HG03045 (cell line): ENCODE data around the gene TPGS2.
"Not testable (repeated sequence)": the region's sequence is repeated elsewhere in the genome, so short reads cannot be mapped to it uniquely, and the experiment has no call there.

Experiments used
- ATAC-seq: cut with Tn5 transposase; IDR thresholded peaks from one replicate; pipeline ENCODE4 v1.9.1; 2021; ENCODE audit warnings: mild to moderate bottlenecking, moderate library complexity; ENCODE audit not compliant: unreplicated experiment

The TPGS2 gene

GRCh38 chr18:36828630-36829361 is at the start of gene TPGS2, which contains the start of gene KIAA1328:
Gene TPGS2 (minus strand): TSS chr18:36829002. CDS start chr18:36828767, 235 bp downstream.
Gene KIAA1328 (plus strand): TSS chr18:36829127. CDS start chr18:36829139, 12 bp downstream.
- peak; percentile 96 for ATAC-seq

- not testable (repeated sequence) for ATAC-seq
Measured at GRCh38 chr18:36873826-36874225, 45.0 kb upstream of the TPGS2 start.

- no peak for ATAC-seq
Measured at GRCh38 chr18:36872329-36872728, 43.5 kb upstream of the TPGS2 start.

- no peak for ATAC-seq
Measured at GRCh38 chr18:36871801-36872200, 43.0 kb upstream of the TPGS2 start.

- no peak for ATAC-seq
Measured at GRCh38 chr18:36867056-36867455, 38.3 kb upstream of the TPGS2 start.

GRCh38 chr18:36862182-36862581 is 33.4 kb upstream of the TPGS2 start:
- ATAC-seq, result no peak

- ATAC-seq, result no peak
Measured at GRCh38 chr18:36856815-36857214, 28.0 kb upstream of the TPGS2 start.

- ATAC-seq, result no peak
Measured at GRCh38 chr18:36851202-36851590, 22.4 kb upstream of the TPGS2 start.

GRCh38 chr18:36850527-36851201 is 21.9 kb upstream of the TPGS2 start:
- no peak for ATAC-seq

GRCh38 chr18:36849288-36850006 is 20.6 kb upstream of the TPGS2 start:
- no peak for ATAC-seq

GRCh38 chr18:36848609-36849008 is 19.8 kb upstream of the TPGS2 start:
- no peak for ATAC-seq

GRCh38 chr18:36843784-36844183 is 15.0 kb upstream of the TPGS2 start:
- ATAC-seq, result no peak

GRCh38 chr18:36843199-36843598 is 14.4 kb upstream of the TPGS2 start:
- no peak for ATAC-seq

GRCh38 chr18:36839835-36840234 is 11.0 kb upstream of the TPGS2 start:
- no peak for ATAC-seq

GRCh38 chr18:36835927-36836326 is 7.1 kb upstream of the TPGS2 start:
- ATAC-seq, result no peak

GRCh38 chr18:36833120-36833519 is 4.3 kb upstream of the TPGS2 start:
- ATAC-seq, result no peak

GRCh38 chr18:36831139-36831538 is 2.3 kb upstream of the TPGS2 start:
- ATAC-seq, result no peak

GRCh38 chr18:36830158-36830495 is 1.3 kb upstream of the TPGS2 start:
- no peak for ATAC-seq

- ATAC-seq, result no peak
Measured at GRCh38 chr18:36829362-36830157, 758 bp upstream of the TPGS2 start.

GRCh38 chr18:36828157-36828629 is 609 bp downstream of the TPGS2 start:
- peak; percentile 1 for ATAC-seq

- ATAC-seq, result no peak
Measured at GRCh38 chr18:36826556-36826955, 2.2 kb downstream of the TPGS2 start.
